Stimulated activated CD4-positive, alpha-beta T cell treated with anti-CD3 and anti-CD28 coated beads, Interleukin-1b, Interleukin-23, amount 100 ng/mL, for 1 hour (primary cell): Measurements from ENCODE around the gene OSBPL10.

Source experiments
- DNase-seq, 2 donors: peaks; one replicate each; pipeline ENCODE4 v3.0.0-alpha.2; 2020; ENCODE audit warnings: low read depth in 2 of 2

OSBPL10 gene

DNA sequence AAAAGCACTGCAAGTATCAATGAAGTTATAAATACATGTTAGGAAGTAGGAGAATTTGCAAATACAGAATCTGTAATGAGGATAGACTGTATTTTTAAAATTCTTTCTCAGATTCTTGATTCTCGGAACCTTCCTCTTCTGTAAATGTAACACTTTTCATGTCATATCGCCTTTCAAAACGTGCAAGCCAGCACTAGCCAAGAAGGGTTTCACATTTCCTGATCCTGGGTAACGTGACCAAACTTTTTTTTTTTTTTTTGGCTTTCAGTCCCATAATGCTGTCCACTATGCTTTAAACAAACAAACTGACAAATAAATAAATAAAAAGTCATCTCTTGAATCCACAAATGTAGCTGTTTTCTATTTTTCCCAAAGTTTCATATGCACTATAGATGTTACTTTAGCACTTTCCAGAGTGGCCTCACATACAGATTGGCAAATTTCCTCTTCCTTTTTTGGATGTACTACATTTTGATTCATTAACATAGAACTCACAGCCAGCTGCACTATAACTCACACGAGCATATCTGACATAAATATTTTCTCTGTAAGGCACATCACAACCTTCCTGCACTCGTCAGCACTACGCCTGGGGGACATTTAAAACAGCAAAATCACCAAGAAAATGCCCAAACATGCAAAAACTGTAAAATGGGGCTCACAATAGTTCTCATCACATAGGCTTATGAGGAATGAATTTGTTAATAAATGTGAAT is 208.1 kb downstream of the OSBPL10 start:
- no peak for DNase-seq

DNA sequence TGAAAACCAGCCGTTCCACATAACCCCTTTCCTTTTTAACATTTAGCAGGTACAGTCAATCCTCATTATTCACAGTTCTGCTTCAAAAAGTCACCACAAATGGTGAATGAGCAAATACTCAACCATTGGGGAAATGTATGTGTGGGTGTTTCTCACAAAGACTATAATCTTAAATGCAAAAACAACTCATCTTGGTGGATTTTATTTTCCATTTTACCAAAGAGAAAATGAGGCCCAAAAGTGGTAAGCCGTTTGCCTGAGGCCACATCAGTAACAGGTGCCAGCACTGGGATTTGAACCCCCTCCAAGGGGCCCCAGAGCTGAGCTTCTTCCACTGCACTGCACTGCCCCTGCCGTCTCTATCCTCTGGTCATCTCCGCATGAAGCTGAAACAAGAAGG is 208.8 kb downstream of the OSBPL10 start:
- DNase-seq, result no peak

DNA sequence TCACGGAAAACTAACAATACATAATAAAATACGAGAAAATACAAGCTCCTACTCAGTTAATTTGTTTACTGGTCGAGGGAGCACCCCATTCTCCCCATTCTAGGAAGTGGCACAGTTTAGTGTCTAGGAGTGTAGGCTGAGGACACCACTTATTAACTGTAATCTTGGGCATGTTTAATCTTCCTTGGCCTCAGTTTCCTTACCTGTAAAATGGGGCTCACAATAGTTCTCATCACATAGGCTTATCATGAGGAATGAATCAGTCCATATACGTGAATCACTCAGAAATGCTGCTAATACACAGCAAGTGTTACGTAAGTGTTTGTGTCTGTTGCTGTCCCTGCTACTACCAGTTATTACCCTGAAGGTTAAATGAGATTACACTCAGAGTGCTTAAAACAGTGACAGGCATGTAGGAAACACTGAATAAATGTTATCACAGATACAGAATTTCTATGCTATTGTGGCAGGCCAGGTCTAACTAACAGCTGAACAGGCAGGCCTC is 210.2 kb downstream of the OSBPL10 start:
- no peak for DNase-seq

DNA sequence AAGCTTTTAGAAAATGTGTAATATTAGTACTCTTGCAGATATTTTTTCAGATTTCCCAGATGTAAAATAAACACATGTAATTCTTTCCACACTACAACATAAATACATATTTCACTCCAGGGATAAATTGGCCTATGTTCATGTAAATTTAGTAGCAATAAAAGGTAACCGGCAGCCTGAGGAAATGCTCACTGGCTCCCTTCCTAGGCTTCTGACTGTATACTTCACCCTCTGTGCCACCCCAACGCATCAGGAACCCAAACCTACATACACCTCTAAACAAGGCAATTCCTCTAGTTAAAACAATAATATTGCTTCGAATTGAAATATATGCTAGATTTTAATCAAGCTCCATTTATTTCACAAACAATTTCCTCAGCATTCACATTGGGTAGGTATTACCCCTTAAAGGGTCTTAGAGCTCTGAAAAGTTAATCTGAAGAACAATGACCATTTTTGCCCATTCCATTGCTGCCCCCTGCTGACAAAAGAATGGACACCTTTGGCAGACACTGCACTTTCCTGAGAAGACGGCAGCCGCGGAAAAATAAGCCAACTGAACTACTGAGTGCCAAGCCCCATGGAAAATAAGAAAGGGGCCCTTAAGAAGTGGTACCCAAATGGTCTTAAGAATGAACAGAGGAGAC is 212.5 kb downstream of the OSBPL10 start:
- peak; percentile 3 to 14 for DNase-seq

DNA sequence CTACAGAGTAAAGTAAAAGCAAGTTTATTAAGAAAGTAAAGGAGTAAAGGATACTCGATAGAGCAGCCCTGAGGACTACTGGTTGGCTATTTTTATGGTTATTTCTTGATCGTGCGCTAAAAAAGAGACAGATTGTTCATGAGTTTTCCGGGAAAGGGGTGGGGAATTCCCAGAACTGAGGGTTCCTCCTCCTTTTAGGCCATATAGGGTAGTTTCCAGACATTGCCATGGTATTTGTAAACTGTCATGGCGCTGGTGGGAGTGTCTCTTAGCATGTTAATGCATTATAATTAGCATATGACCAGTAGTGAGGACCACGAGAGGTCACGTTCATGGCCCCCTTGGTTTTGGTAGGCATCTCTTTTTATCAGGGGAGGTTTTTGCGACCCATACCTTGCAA is 213.1 kb downstream of the OSBPL10 start:
- no peak for DNase-seq

DNA sequence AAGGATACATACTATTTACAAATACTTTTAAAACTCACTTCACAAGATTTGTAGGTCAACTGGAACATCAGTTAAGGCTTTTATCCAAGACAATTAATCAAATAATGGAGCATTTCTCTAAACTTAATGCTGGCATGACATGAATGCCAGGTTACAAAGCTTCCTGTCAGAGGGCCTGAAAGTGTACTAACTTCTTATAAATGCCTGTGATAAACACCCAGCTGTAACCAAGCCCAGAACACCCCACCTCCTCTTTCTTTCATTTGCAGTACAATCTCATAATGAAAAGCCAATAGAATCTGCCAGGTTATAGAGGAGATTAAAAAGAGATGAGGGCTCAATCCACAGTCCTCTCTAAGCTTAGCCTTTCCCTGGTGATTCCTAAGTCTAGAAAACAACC is 214.4 kb downstream of the OSBPL10 start:
- DNase-seq, result no peak

DNA sequence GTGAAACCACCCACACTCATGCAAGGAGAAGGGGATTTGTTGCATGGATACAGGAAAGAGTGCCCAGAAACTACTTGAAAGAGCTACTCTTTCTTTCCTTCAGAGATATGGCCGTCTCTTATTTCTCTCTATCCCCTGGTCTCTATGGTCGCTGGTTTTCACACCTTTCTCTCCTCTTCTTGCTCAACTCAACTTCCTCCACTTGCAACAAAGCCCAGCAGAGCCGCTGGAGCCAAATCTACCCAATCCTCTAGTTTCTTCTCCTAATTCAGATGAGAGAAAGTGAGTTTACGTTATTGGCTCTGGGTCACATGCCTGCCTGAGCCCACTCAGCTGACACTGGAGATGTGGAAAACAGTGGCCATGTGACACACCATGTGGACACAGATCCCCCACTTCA is 215.2 kb downstream of the OSBPL10 start:
- no peak for DNase-seq

DNA sequence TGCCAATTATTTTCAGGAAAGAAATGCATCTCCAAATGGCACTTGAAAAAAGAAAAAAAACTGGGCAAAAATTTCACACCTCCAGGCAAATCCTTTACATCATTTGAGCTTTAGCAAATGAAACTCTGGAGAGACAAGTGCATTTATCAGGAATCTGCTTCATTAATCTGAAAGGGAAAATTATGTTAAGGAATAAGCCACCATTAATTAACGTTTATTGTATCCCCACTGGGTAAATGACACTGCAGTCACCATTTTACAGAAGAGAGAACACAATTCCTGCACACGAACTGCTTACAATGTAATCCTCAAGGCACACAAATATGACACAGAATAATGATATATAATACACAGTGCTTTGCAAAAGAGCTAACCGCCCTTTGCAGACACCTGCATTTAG is 217.3 kb downstream of the OSBPL10 start:
- DNase-seq, result no peak

DNA sequence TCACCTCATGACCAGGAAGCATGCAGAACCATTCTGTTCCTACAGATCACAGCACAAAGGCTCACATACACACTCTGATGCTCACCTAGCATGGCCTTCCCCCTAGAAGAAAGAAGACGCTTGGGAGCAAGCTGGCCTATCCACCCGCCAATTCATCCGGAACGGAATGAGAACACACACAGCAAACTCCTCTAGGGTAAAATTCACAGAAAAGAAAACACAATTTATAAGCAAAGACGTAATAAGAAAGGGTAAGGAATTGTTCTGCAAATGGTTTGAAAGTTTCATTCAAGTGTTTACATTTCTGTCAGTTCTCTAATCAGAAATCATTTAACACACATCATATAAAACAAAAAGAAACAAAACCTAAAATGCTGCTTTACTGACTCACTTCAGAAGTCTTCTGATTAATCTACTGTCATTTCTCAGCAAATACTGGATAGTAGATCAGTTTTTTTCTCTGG is 218.1 kb downstream of the OSBPL10 start:
- no peak for DNase-seq

DNA sequence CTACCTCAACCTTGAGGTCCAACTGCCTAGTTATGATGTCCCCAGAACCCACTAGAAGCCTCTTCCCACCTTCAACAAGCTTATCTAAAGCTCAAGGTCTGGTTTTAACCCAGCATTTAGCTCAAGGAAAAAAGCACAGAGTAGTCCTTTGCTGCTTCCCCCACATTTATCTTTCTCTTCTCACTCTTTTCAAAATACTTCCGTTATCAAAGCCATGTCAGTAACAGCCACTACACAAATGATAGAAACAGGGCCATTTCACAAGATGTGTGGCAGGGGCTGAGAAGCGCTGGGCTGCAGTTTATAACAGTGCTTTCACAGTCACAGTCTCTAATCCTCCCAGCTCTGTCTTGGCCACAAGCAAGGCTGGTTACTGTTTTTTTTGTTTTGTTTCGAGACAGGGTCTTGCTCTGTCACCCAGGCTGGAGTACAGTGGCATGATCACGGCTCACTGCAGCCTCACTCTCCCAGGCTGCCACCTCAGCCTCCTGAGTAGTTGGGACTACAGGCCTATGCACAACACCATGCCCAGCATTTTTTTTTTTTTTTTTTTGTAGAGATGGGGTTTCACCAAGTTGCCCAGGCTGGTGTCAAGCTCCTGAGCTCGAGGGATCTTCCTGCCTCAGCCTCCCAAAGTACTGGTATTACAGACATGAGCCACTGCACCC is 218.8 kb downstream of the OSBPL10 start:
- no peak for DNase-seq

DNA sequence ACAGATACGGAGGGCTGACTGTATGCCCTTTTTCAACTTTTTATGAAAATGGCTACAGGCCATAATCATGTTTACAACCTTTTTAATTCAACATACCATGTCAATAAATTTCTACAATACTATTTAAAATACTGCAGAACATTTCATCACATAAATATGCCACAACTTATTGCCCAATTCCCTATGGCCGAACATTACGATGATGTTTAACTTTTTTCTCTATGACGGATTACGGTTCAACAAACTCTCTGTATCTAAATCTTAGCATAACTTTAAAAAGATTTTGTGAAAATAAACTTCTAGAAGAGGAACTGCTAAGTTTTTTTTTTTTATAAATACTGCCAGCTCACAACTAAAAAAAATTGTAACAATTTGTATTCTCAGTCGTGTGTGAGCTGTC is 220.4 kb downstream of the OSBPL10 start:
- no peak for DNase-seq

DNA sequence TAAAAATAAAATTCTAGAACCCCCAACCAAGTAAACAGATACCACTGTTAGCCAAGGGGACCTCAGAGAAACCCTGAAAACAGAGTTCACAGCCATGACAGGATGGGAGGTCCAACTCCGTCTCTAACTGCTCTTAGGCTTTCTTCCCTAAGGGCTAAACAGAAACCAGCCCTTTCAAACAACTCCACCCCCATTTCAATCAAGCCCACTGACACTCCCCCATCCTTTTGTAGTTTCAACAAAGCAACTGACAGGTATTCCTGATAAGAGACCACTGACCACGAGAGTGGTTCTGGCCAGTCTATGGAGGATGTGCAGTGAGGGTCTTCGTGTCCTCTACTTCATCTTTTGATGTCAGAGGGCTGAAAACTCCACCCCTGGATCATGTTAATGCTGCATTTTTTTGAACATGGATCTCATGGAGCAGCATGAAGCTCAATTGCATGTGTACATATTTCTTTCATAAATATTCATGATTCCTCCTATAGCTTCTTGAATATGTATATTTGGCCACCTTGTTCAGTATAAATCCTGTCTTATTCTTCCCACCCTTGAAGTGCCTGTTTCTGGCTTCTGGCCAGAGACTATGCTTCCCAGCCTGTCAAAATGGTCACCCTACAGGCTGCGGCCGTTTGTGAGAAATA is 222.6 kb downstream of the OSBPL10 start:
- no peak for DNase-seq

DNA sequence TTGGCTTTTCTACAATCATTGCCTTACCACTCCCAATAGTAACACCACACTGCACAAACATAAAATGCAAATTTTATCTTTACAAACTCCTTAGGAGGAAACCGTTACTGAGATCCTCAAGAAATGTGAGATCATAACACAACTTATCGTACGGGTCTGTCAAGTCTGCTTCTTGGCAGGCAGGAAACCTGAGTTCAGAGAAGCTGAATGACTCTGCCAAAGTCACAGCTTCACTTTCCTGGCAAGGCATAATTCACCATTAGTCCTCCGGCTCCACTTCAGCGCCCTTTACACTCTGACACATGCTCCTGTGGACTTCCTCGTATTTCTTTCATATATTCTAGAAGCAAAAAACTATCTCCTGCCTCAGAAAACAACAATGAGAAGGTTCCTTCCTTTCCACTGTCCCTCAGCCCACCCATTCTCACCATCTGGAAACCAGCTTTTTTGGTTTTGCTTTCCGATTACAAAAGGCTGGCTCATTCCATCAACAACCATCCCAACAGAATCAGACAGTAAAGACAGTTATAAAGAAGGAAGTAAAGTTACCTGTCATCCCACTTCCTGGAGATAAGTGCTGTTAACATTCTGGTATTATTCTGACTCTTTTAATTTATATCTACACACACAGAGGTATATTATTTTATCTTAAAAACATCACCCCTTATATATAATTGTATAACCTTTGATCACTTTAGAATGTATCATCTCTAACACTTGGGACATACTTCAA is 225.0 kb downstream of the OSBPL10 start:
- no peak for DNase-seq

DNA sequence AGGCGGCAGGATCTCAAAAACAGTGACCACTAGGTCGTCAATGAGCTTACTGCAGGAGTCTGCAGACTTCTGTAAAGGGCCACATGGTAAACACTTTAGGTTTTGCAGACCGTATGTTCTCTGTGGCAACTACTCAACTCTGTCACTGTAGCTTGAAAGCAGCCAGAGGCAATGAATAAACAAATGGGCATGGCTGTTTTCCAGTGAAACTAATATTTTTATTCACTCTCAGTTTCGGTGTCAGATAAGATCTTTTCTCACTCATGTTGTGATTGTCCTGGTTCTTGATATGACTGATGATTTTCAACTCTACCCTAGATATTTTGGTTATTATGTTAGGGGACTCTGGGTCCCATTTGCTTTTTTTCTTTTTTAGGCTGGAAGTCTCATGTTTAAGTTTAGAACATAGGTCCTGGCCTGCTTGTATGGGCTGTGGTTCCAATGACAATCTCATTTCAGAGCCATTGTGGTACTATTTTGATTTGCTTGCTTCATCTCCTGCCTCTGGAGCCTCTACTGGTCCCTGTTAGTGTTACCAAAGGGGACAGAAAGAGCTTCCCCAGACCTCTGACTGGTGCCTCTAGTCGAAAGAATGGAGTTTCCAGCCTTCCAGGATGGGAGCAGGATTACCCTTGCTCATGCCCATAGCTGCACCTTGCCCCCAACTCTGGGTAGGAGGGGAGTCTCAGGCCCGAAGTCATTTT is 226.3 kb downstream of the OSBPL10 start:
- no peak for DNase-seq

DNA sequence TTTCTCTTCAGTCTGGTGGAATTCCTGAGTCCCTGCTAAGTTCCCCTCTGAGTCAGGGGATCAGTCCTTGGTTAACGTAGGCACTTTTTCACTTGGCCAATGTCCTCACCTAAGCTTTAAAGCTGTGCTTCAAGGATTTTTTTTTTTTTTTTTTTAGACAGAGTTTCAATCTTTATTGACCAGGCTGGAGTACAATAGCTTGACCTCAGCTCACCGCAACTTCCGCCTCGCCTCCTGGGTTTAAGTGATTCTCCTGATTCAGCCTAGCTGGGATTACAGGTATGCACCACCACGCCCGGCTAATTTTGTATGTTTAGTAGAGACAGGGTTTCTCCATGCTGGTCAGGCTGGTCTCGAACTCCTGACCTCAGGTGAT is 228.0 kb downstream of the OSBPL10 start:
- no peak for DNase-seq

DNA sequence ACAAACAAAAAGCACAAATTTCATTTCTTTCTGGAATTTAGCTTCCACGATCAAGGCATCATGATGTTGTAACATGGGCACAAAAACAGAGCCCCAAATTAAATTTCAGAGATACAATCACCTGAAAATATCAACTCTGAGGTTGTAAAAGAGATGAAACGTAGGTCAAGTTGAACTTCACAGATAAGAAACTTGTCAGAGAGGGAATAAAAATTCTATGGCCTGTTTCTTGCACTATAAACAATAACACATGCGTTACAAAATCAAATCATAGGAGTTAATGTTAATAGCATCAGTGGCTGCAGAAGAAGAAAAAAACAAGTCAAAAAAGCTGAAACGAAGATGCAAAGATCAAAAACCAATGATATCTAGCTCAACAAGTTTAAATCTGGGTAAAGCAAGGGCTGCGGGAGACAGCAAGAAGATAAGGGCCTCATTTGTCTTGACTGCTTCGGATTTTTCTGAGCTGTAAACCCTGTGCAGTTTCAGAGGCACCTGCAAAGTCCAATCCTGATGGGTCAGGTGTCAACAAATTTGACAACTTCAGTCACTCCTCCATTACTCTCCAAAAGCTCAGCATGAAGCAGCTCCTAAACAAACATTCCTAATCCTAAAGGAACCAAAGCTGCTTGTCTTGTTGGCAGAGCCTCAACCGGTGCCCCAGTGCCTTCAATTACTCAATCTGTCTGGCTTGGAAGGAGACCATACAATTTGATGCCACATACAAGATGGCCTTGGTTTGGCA is 228.6 kb downstream of the OSBPL10 start:
- DNase-seq, result no peak

DNA sequence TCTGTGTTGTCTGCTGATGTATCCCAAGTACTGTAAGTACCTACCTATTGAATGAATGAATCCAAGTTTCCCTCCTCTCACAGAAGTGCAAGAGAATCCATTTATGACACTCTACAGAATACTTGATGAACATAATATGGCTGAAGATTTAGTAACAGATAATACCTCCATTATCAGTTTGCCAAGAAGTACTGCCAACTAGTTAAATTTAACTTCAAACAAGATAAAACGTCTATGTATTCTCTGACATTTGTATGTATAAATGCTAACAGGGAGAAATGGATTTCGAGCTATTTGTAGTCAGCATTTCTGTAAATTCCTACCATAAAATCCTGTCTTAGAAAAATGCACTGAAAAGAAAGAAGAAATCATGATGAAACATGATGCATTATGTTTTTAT is 230.7 kb downstream of the OSBPL10 start:
- DNase-seq, result no peak

DNA sequence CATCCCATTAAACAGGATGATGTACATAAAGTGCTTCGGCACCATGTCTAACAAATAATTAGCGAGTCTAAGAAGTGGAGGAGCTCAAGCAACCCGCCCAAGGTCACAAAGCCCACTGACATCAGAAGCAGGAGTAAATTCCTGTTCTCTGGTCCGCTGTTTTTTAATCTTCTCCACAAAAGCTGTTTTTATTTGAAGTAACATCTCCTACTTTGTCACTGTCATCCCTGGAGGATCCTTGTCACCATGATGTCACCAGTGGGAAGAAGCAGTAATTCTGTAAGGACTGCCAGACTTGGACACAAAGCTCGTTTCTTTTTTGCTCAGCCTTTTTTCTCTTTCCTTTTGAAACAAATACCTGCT is 232.1 kb downstream of the OSBPL10 start:
- no peak for DNase-seq

DNA sequence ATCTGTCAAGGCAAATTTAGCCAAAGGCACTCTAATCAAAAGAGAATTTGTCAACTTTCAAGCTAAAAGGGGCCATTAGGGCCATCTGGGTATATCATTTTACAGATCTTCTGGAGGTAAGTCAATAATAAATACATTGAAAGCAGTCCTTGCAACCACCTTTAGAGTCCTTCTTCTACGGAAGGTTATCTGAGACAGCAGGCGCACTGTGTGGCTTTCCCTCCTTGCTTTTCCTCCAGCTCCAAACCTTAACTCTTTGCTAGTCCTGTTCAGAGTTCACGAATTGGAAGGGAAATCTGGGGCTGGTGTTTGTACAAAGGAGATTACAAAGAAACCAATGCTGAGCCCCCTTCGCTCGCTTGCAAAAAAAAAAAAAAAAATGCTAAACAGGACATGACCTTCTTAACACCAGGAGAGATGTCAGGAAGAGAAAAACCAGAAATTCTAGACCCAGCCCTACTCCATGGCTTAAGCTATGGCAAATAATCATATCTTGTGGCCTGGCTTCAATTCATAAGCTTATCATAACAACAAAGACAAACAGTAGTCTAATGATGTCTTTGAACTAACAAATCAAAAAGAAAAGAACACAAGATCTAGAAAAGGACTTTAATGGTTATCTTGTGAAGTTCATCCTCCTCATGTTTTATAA is 232.7 kb downstream of the OSBPL10 start:
- no peak for DNase-seq

DNA sequence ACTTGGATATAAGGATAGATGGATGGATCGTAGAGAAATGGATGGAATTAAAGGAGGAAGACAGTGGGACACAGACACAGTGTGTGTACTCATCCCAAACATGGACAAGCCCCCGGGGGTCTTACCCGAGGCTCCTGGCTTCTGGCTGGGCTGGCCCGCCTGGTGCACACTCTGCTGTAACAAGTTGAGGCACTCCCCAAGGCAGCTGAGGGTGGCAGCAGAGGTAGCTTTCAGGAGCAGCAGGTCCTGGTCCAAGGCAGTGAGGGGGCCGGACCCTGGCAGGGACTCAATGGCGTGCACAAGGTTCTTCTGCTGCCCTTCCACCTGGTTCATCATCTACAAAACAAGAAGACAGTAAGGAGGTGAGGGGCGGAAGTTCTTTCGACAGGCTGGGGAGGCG is 233.3 kb downstream of the OSBPL10 start:
- DNase-seq, result no peak
